HL-60 (cell line): ENCODE data around the gene OXSR1.

Experiments used
- DNase-seq, 2 experiments: peaks; one replicate each; pipeline ENCODE4 v3.0.0-alpha.2; 2010 to 2020; ENCODE audit warnings: low read depth in 1 of 2, low spot score in 1 of 2
- H3K27ac ChIP-seq: fragments of 250-450 bp; sonication (Bioruptor Pico); replicated peaks from 2 replicates; pipeline ENCODE4 v1.5.1; 2020; ENCODE audit warnings: mild to moderate bottlenecking, moderate library complexity
- H3K27me3 ChIP-seq: fragments of 250-450 bp; sonication (Bioruptor Pico); 2 replicates; pipeline ENCODE4 v1.5.1; 2021; ENCODE audit warnings: mild to moderate bottlenecking, moderate library complexity; ENCODE audit not compliant: insufficient read depth, poor library complexity, severe bottlenecking
- H3K4me3 ChIP-seq: replicated peaks from 2 replicates; pipeline ENCODE4 v1.5.1; 2011; ENCODE audit warnings: mild to moderate bottlenecking, control low read depth, low read length; ENCODE audit not compliant: insufficient read depth
- CTCF ChIP-seq: IDR thresholded peaks from one replicate; pipeline ENCODE4 v1.5.1; 2011; ENCODE audit warnings: low read length, control low read depth, inconsistent platforms; ENCODE audit not compliant: insufficient read depth
- GABPA ChIP-seq: IDR thresholded peaks from 2 replicates; pipeline ENCODE4 v1.6.1; 2012; ENCODE audit warnings: low read depth
- POLR2AphosphoS5 ChIP-seq: IDR thresholded peaks from 2 replicates; pipeline ENCODE4 v1.6.1; 2012; ENCODE audit warnings: low read depth
- SPI1 ChIP-seq: IDR thresholded peaks from 2 replicates; pipeline ENCODE4 v1.6.1; 2012; ENCODE audit warnings: low read depth, mild to moderate bottlenecking, borderline replicate concordance
- TF ChIP-seq, protein P1 (sequence below): IDR thresholded peaks from 2 replicates; pipeline ENCODE4 v1.6.1; 2012; ENCODE audit warnings: low read depth; ENCODE audit not compliant: insufficient replicate concordance

The OXSR1 gene

DNA sequence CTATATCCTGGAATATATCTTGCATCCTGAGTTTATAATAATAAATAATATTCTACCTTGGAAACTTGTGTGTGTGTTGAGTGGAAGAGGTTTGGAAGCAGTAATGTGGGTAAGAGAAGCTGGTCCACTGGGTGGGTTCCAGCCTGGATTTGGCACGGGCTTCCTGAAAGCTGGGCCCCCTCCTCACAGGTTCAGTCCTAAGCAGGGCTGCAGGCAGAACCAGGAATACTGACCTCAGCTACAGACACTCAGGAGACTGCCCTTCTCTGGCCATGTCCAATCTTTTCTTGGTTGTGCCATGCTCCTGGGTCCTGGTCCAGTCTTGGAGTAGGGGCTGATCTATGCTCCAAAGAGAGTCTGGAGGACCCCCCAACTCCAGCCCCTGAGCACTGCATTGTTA lies 22.4 kb upstream of the OXSR1 start:
- no peak for TF ChIP-seq GABPA
- no peak for TF ChIP-seq POLR2AphosphoS5
- TF ChIP-seq, protein P1, sequence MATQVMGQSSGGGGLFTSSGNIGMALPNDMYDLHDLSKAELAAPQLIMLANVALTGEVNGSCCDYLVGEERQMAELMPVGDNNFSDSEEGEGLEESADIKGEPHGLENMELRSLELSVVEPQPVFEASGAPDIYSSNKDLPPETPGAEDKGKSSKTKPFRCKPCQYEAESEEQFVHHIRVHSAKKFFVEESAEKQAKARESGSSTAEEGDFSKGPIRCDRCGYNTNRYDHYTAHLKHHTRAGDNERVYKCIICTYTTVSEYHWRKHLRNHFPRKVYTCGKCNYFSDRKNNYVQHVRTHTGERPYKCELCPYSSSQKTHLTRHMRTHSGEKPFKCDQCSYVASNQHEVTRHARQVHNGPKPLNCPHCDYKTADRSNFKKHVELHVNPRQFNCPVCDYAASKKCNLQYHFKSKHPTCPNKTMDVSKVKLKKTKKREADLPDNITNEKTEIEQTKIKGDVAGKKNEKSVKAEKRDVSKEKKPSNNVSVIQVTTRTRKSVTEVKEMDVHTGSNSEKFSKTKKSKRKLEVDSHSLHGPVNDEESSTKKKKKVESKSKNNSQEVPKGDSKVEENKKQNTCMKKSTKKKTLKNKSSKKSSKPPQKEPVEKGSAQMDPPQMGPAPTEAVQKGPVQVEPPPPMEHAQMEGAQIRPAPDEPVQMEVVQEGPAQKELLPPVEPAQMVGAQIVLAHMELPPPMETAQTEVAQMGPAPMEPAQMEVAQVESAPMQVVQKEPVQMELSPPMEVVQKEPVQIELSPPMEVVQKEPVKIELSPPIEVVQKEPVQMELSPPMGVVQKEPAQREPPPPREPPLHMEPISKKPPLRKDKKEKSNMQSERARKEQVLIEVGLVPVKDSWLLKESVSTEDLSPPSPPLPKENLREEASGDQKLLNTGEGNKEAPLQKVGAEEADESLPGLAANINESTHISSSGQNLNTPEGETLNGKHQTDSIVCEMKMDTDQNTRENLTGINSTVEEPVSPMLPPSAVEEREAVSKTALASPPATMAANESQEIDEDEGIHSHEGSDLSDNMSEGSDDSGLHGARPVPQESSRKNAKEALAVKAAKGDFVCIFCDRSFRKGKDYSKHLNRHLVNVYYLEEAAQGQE, result no peak
- no peak for TF ChIP-seq CTCF
- no peak for TF ChIP-seq SPI1
- no peak overlapping the region for H3K4me3 ChIP-seq
- DNase-seq, result no peak
- no peak overlapping the region for H3K27ac ChIP-seq
- H3K27me3 ChIP-seq, result no peaks in the 10 kb centered on the region

DNA sequence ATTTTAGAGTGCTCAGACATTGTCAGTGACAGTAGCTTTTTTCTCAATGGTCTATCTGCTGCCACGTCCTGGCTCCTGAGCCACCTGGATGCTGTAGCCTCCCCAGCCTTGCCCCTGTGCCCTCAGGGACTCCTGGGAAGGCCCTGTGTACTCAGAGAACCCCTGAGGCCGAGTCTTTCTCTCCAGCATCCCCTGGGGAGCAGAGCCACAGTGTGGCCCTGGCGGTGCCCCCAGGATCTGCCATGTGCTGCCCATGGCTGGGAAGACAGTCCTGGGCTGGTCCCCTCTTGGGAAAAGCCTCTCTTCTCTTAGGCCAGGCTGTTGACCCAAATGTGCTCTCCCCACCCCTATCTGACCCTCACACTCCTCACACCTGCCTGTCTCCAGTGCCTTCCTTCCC lies 21.8 kb upstream of the OXSR1 start:
- TF ChIP-seq POLR2AphosphoS5 (no peak), SPI1 (no peak), CTCF (no peak), GABPA (no peak)
- TF ChIP-seq, protein P1, result no peak
- DNase-seq, result no peak
- no peak overlapping the region for H3K4me3 ChIP-seq

GRCh38 chr3:38146504-38146903 lies 18.8 kb upstream of the OXSR1 start:
- no peak for DNase-seq
- Histone ChIP-seq H3K27ac (no peak overlapping the region), H3K27me3 (no peaks in the 10 kb centered on the region), H3K4me3 (no peak overlapping the region)
- no peak for TF ChIP-seq POLR2AphosphoS5
- no peak for TF ChIP-seq CTCF
- no peak for TF ChIP-seq SPI1
- TF ChIP-seq, protein P1, result no peak
- no peak for TF ChIP-seq GABPA

More for the DNA sequence above, 21.8 kb upstream of the OXSR1 start:
- no peak overlapping the region for H3K27ac ChIP-seq
- no peaks in the 10 kb centered on the region for H3K27me3 ChIP-seq
